ENCODE data around the gene ROBO1. TPM values are rescaled to one million over a fixed set of nuclear protein-coding genes. Genes with fewer than 3 reads are reported as not detected.

ROBO1 gene
- total RNA-seq, 2 experiments from 2014 or later: 0.12 to 0.20 TPM

GRCh38 chr3:78814893-78815562 lies 952.8 kb downstream of the ROBO1 start:
- no peaks in the 10 kb centered on the region for H3K4me1 Mint-ChIP-seq (ENCODE audit: low read depth)
- CTCF ChIA-PET: no interaction called here

GRCh38 chr3:78812166-78812565 lies 955.6 kb downstream of the ROBO1 start:
- no peaks in the 10 kb centered on the region for H3K36me3 Mint-ChIP-seq (ENCODE audit: low read depth)
- no peak overlapping the region for H3K27ac Mint-ChIP-seq
- intact Hi-C loops (cut with micrococcal nuclease): no loop called here
- H3K4me3 Mint-ChIP-seq: no peak overlapping the region
- no peaks in the 10 kb centered on the region for H3K27me3 Mint-ChIP-seq (ENCODE audit: low read depth)
- H3K4me1 Mint-ChIP-seq (ENCODE audit: low read depth): no peaks in the 10 kb centered on the region
- DNase-seq: no peak
- H3K9me3 Mint-ChIP-seq: peaks cover 15% of the 10 kb centered on the region
- CTCF ChIA-PET: no interaction called here

More at GRCh38 chr3:78814893-78815562, 952.8 kb downstream of the ROBO1 start:
- H3K9me3 Mint-ChIP-seq: peaks cover 14% of the 10 kb centered on the region
- no peak overlapping the region for H3K27ac Mint-ChIP-seq
- DNase-seq: no peak
- intact Hi-C loops (cut with micrococcal nuclease): no loop called here
- H3K36me3 Mint-ChIP-seq (ENCODE audit: low read depth): no peaks in the 10 kb centered on the region
- no peaks in the 10 kb centered on the region for H3K27me3 Mint-ChIP-seq (ENCODE audit: low read depth)
- no peak overlapping the region for H3K4me3 Mint-ChIP-seq

GRCh38 chr3:78809966-78810365 lies 957.8 kb downstream of the ROBO1 start:
- CTCF ChIA-PET: no interaction called here
- H3K36me3 Mint-ChIP-seq (ENCODE audit: low read depth): no peaks in the 10 kb centered on the region
- intact Hi-C loops (cut with micrococcal nuclease): no loop called here

GRCh38 chr3:78804251-78805037 lies 963.4 kb downstream of the ROBO1 start:
- Mint-ChIP-seq H3K4me3 (no peak overlapping the region), H3K9me3 (peaks cover 5% of the 10 kb centered on the region), H3K4me1 (ENCODE audit: low read depth) (no peaks in the 10 kb centered on the region), H3K27me3 (ENCODE audit: low read depth) (no peaks in the 10 kb centered on the region), H3K27ac (no peak overlapping the region), H3K36me3 (ENCODE audit: low read depth) (no peaks in the 10 kb centered on the region)
- CTCF ChIA-PET: no interaction called here
- intact Hi-C loops (cut with micrococcal nuclease): no loop called here
- no peak for DNase-seq

More at GRCh38 chr3:78809966-78810365, 957.8 kb downstream of the ROBO1 start:
- Mint-ChIP-seq H3K4me3 (no peak overlapping the region), H3K9me3 (peaks cover 11% of the 10 kb centered on the region), H3K27me3 (ENCODE audit: low read depth) (no peaks in the 10 kb centered on the region), H3K4me1 (ENCODE audit: low read depth) (no peaks in the 10 kb centered on the region), H3K27ac (no peak overlapping the region)
- no peak for DNase-seq

- no peaks in the 10 kb centered on the region for H3K27me3 Mint-ChIP-seq (ENCODE audit: low read depth)
- intact Hi-C loops (cut with micrococcal nuclease): no loop called here
- H3K9me3 Mint-ChIP-seq: peaks cover 3% of the 10 kb centered on the region
- H3K36me3 Mint-ChIP-seq (ENCODE audit: low read depth): no peaks in the 10 kb centered on the region
- H3K4me3 Mint-ChIP-seq: no peak overlapping the region
- DNase-seq: no peak
- no peaks in the 10 kb centered on the region for H3K4me1 Mint-ChIP-seq (ENCODE audit: low read depth)
- H3K27ac Mint-ChIP-seq: no peak overlapping the region
- CTCF ChIA-PET: no interaction called here
Observed at GRCh38 chr3:78802562-78802930, 965.3 kb downstream of the ROBO1 start.

- CTCF ChIA-PET: no interaction called here
- no peak for DNase-seq
- Mint-ChIP-seq H3K36me3 (ENCODE audit: low read depth) (no peaks in the 10 kb centered on the region), H3K4me3 (no peak overlapping the region), H3K27me3 (ENCODE audit: low read depth) (no peaks in the 10 kb centered on the region), H3K9me3 (peaks cover 3% of the 10 kb centered on the region), H3K4me1 (ENCODE audit: low read depth) (no peaks in the 10 kb centered on the region), H3K27ac (no peak overlapping the region)
- intact Hi-C loops (cut with micrococcal nuclease): no loop called here
Observed at GRCh38 chr3:78801926-78802561, 965.8 kb downstream of the ROBO1 start.

- Mint-ChIP-seq H3K27ac (no peak overlapping the region), H3K27me3 (ENCODE audit: low read depth) (no peaks in the 10 kb centered on the region), H3K36me3 (ENCODE audit: low read depth) (no peaks in the 10 kb centered on the region), H3K4me1 (ENCODE audit: low read depth) (no peaks in the 10 kb centered on the region), H3K4me3 (no peak overlapping the region), H3K9me3 (peaks cover 4% of the 10 kb centered on the region)
- CTCF ChIA-PET: no interaction called here
- intact Hi-C loops (cut with micrococcal nuclease): no loop called here
- no peak for DNase-seq
Observed at GRCh38 chr3:78799681-78800080, 968.1 kb downstream of the ROBO1 start.

GRCh38 chr3:78798266-78798832 lies 969.4 kb downstream of the ROBO1 start:
- H3K4me3 Mint-ChIP-seq: no peak overlapping the region
- CTCF ChIA-PET: no interaction called here
- no peak overlapping the region for H3K27ac Mint-ChIP-seq

GRCh38 chr3:78794431-78794830 lies 973.4 kb downstream of the ROBO1 start:
- DNase-seq: no peak
- no peak overlapping the region for H3K27ac Mint-ChIP-seq
- H3K4me1 Mint-ChIP-seq (ENCODE audit: low read depth): no peaks in the 10 kb centered on the region
- peaks cover 2% of the 10 kb centered on the region for H3K9me3 Mint-ChIP-seq
- H3K36me3 Mint-ChIP-seq (ENCODE audit: low read depth): no peaks in the 10 kb centered on the region
- H3K4me3 Mint-ChIP-seq: no peak overlapping the region
- CTCF ChIA-PET: no interaction called here
- H3K27me3 Mint-ChIP-seq (ENCODE audit: low read depth): no peaks in the 10 kb centered on the region
- intact Hi-C loops (cut with micrococcal nuclease): no loop called here

More at GRCh38 chr3:78798266-78798832, 969.4 kb downstream of the ROBO1 start:
- Mint-ChIP-seq H3K9me3 (peaks cover 4% of the 10 kb centered on the region), H3K4me1 (ENCODE audit: low read depth) (no peaks in the 10 kb centered on the region), H3K27me3 (ENCODE audit: low read depth) (no peaks in the 10 kb centered on the region), H3K36me3 (ENCODE audit: low read depth) (no peaks in the 10 kb centered on the region)
- intact Hi-C loops (cut with micrococcal nuclease): no loop called here
- DNase-seq: no peak

- H3K9me3 Mint-ChIP-seq: peaks cover 2% of the 10 kb centered on the region
- no peak overlapping the region for H3K4me3 Mint-ChIP-seq
- intact Hi-C loops (cut with micrococcal nuclease): no loop called here
- H3K4me1 Mint-ChIP-seq (ENCODE audit: low read depth): no peaks in the 10 kb centered on the region
- no peak for DNase-seq
- no peaks in the 10 kb centered on the region for H3K27me3 Mint-ChIP-seq (ENCODE audit: low read depth)
- H3K36me3 Mint-ChIP-seq (ENCODE audit: low read depth): no peaks in the 10 kb centered on the region
- CTCF ChIA-PET: no interaction called here
- no peak overlapping the region for H3K27ac Mint-ChIP-seq
Observed at GRCh38 chr3:78792733-78793132, 975.1 kb downstream of the ROBO1 start.

- Mint-ChIP-seq H3K36me3 (ENCODE audit: low read depth) (no peaks in the 10 kb centered on the region), H3K27ac (no peak overlapping the region), H3K27me3 (ENCODE audit: low read depth) (no peaks in the 10 kb centered on the region), H3K4me3 (no peak overlapping the region), H3K9me3 (peaks cover 2% of the 10 kb centered on the region), H3K4me1 (ENCODE audit: low read depth) (no peaks in the 10 kb centered on the region)
- DNase-seq: no peak
- CTCF ChIA-PET: no interaction called here
- intact Hi-C loops (cut with micrococcal nuclease): no loop called here
Observed at GRCh38 chr3:78792212-78792611, 975.6 kb downstream of the ROBO1 start.

- intact Hi-C loops (cut with micrococcal nuclease): no loop called here
- Mint-ChIP-seq H3K27ac (no peak overlapping the region), H3K9me3 (peaks cover 2% of the 10 kb centered on the region), H3K4me3 (no peak overlapping the region), H3K4me1 (ENCODE audit: low read depth) (no peaks in the 10 kb centered on the region), H3K36me3 (ENCODE audit: low read depth) (no peaks in the 10 kb centered on the region), H3K27me3 (ENCODE audit: low read depth) (no peaks in the 10 kb centered on the region)
- no peak for DNase-seq
- CTCF ChIA-PET: interaction anchor here (0.5 kb wide), 1 partner anchor 271 kb away, joined by 3 read pairs; no protein-coding TSS in a partner anchor
Observed at GRCh38 chr3:78791753-78792152, 976.0 kb downstream of the ROBO1 start.

All from activated naive CD4-positive, alpha-beta T cell treated with anti-CD3 and anti-CD28 coated beads for 36 hours (primary cell).